GM21526 (cell line): ENCODE results near the gene DDIT4.

ENCODE experiments used
- ATAC-seq: cut with Tn5 transposase; IDR thresholded peaks from one replicate; pipeline ENCODE4 v1.9.1; 2021; ENCODE audit warnings: moderate library complexity; ENCODE audit not compliant: unreplicated experiment, low FRiP score

The DDIT4 gene

DNA sequence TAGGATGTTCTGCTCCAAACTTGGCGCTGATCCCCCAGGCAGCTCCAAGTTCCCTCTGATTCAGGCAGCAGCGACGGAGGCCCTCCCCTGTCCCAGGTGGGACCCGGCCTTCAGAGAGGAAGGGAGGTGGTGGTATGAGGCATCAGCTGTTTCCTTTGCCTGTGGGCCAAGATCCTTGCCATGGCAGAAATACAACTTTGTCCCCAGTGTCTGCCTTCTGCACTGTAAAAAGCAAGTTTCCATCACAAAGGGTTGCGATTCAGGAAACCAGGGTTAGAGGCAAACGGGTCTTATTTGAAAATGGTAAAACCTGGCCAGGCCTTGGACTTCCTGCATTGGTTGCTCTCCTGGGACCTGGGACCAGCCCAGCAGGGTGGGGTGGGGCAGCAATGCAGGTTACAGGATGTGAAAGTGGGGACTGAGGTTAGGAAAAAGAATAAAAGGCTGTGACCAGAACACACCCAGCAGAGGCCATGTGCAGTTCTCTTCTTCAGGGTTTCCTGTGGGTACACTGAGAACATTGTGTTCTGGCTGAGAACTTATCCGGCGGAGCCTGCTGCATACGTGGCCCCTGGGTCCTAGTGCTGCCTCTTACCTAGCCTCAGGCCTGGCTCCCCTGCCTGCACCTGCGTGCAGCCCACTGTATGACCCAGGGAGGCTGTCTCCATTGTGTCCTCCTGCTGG, 25.1 kb upstream of the DDIT4 start:
- peak; percentile 85 for ATAC-seq

DNA sequence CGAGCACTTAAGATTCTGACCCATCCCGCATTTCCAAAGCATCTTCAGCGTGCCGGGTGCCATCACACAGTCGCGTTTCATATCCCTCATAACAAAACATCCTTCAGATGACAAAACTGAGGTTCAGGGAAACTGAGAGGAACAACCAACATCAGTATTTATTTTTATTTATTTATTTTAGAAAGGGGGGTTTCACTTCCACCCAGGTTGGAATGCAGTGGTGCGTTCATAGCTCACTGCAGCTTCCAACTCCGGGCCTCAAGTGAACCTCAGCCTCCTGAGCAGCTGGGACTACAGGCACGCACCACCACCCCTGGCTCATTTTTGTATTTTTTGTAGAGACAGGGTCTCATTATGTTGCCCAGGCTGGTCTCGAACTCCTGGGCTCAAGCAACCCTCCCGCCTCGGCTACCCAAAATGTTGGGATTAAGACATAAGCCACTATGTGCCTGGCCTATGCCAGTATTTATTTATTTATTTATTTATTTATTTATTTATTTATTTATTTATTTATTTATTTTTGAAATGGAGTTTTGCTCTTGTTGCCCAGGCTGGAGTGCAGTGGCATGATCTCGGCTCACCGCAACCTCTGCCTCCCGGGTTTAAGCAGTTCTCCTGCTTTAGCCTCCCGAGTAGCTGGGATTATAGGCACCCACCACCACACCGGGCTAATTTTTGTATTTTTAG, 24.4 kb upstream of the DDIT4 start:
- peak; percentile 4 for ATAC-seq

DNA sequence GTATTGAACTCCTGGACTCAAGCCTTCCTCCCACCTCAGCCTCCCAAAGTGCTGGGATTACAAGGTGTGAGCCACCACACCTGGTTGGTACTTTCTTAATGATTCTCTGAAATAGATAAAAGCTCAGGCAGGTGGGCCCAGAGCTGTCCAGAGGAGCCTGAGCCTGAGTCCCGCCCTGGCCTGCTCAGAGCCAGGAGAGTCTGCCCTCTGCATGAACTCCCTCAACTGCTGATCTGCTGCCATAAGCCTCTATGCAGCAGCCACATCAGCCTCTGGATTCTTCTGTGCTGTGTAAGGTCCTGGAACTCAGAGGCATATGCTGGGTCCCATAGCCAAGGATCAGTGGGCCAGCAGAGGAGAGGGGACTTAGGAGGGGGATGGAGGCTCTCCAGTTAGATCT, 23.1 kb upstream of the DDIT4 start:
- no peak for ATAC-seq

DNA sequence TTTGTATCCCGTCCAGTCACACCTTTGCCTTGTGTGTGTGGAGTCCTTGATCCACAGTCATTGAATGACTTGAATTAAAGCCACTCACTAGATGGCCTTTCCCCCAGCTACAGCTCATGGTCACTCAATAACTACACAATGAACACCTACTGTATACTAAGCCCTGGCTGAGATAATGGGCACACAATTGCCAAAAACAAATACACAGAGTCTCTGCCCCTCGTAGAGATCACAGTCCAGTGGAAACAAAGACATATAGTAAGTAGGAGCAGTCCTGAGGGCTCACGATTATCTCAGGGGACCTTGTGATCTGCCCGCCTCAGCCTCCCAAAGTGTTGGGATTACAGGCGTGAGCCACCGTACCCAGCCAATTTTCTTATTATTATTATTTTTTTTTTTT, 22.1 kb upstream of the DDIT4 start:
- no peak for ATAC-seq

DNA sequence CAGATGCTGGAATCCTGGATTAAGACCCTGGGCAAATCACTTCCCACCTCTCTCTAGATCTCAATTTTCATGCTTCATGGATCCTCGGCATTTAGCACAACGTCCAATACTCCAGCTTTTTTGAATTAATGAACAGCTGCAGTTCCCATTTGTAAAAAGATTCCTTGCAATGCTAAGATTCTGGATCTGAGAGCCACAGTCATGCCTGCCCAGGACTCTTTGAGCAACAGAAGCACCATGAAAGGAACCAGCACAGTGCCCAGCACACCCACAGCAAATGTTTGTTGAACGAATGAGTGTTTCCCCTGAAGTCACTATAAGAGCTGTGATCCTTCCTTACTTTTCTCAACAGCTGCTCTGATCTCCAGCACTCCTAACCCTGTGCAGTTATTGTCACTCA, 20.8 kb upstream of the DDIT4 start:
- ATAC-seq, result no peak

DNA sequence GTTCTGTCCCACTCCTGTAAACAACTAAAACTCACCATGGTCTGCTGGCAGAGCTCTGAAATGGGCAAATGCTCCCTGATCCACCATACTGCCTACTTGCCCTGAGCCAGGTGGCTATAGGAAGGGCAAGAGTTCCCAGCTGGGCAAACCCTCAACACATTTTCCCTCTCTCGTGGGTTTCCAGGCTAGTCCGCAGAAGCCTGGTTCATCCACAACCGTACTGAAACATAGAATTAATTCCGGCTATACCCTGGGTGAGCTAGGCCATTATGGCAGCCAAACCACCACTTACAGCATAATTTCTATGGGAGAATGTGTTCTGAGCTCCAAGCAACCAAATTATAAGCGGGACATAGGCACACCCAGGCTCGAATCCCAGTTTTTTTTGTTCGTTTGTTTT, 20.1 kb upstream of the DDIT4 start:
- no peak for ATAC-seq

DNA sequence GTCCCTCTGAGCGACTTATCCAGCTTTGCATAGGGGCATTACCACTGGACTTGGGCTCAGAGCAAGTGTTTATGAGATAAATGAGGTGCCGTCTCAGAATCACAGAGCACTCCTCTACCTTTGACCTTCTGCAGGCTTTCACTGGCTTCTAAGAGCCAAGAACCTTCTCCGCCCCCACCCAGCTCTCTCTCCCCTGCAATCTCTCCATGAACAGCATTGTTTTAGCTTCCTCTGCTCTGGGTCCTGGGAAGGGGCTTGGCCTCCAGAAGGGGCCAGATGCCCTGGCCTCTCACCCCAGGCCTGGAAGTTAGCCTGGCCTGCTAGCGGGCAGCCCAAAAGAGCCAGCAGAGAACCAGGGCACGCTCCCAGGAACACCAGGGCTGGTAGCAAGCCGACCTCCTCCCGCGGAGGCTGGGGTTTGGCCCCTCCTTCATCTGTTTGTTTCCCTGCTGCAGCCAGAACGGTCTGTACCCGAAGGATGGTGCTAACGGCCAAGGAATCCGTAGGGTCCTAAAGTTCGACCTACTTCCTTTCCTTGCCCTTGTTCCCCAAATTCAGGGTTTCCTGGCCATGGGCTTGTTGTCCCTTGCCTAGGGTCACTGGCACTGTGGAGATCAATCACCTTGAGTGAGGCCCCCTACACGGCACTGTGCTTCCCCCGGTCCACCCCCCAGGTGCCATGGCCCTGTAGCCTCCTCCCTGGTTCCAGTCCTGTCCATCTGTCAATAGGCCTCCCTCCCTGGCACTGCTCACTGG, 18.7 kb upstream of the DDIT4 start:
- no peak for ATAC-seq

DNA sequence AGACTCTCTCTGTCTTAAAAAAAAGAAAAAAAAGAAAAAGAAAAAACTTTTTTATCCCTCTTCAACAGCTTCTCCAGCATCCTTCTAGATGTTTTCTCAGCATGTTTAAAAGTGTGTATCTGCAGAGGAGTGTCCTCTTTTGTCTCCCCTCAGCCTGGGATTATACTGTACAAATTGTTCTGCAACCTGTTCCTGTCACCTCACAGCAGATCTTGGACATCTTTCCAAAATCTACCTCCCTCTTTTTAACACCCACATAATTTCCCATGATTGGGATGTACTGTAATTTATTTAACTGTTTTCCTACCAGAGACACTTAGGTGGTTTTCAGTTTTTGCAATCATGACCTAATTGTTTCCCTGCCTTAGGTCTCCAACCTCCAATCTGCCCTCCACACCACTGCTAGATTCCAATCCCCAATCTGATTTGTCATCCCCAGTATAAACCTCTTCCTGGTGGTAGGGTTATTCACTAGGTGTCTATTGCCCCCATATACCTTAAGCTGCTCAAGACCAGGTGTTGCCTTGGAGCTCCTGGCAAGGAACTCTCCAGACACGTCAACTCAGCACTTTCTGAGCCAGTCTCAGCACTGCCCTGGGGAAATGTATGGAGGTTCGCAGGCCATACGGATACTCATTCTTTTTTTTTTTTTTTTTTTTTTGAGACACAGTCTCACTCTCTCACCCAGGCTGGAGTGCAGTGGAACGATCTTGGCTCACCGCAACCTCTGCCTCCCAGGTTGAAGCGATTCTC, 17.6 kb upstream of the DDIT4 start:
- no peak for ATAC-seq

DNA sequence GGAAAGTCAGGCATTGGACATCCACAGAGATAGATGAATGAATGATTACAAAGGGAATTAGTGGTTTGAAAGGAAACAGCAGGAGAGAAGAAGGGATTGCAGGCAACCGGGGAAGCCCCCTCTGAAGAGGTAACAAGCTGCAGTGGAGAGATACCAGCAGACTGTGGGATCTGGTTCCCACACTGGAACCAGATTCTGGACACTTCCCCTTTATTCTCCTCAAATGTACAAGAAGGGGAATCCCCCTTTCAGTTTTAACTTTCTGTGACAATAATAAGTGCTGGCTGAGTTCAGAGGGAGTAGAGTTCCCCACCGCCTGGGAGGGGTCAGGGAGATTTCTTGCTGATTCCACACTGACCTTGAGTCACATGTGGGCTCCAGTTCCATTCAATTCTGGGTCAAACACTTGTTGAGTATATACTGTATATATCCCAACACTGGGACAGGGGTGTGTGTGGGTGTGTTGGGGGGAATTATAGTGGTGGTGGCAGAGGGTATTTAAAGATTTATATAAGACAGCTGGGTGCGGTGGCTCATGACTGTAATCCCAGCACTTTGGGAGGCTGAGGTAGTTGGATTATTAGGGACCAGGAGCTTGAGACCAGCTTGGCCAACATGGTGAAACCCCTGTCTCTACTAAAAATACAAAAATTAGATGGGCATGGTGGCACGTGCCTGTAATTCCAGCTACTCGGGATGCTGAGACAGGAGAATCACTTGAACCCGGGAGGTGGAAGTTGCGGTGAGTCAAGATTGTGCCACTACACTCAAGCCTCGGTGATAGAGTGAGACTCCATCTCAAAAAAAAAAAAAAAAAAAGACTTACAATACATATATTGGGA, 16.5 kb upstream of the DDIT4 start:
- no peak for ATAC-seq

DNA sequence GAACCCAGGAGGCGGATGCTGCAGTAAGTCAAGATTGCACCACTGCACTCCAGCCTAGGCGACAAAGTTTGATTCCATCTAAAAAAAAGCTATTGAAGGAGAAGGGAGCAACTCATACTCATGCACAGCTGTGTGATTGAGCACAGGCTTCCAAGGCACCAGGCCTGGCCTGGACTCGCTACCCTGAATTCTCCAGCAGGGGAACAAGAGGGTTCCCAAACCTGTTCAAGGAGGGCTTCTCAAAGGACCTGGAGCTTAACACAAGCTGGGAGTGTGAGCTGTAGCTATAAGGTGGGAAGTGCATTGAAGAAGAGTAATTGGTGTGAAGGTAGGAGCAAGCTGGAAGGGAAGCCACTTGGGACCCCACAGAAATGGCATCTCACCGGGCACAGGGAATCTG, 15.1 kb upstream of the DDIT4 start:
- ATAC-seq, result no peak

DNA sequence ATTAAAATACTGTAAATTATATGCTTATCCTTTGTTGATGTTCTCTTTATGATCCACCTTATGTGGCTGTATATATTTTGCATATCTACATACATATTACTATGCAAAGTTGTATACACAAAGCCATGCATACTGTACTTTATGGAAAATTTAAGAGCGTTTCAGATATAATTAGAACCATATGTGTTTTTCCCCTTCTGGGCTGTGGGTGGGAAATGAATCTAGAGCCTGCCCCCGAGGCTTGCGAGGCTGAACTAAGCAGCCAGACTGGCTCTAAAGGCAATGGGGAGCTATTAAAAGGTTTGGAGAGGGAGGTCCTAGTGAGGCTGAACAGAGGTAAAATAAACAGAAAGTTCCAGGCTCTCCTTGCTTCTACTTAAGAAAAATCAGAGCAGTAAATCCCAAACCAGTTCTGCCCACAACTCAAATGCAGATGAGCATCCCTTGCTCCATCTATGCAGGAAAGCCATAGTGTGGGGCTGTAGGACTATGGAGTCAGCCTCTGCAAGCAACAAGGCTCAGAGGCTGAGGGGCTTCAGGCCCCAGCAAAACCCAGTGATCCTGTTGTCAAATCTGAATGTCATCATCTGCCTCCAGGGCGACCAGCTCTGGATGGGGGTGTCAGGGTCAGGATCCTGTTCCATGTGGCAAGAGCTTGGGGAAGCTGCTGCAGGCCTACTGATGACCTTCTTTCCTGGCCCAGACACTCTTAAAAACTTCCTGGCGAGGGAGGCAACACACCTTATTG, 14.1 kb upstream of the DDIT4 start:
- no peak for ATAC-seq

DNA sequence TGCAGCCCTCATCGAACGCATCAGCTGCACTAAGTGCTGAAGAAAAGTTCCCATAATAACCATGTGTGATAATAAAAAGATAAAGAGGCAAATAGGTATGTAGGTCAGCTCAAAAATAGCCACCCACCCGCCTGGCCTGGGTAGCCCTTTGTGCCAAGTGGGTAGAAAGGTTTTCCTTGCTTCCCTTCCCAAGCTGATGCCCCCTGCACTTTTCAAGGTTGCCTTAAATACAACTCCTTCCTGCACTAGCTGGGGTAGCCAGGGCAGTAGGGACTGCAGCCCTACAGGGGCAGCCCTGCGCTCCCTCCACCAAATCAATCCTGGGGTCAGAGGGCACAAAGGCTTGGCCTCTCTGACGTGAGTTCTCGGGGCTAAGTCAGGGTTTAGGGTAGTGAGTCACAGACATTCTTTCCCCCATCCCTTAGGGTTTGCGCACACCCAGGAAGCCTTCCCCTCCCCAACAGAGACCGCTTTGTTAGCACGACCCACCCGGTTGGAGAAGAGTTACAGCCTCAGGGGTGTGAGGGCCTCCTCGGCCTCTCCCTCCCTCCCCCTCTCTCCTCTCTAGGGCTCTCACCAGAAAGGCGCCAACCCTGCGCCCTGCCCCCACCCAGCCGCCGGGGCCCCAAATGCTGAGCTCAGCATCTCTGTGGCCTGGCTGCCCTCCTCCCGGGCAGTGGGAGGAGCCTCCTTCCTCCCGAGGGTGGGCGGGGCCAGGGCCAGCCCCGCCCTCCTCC, 13.3 kb upstream of the DDIT4 start:
- peak; percentile 46 for ATAC-seq

DNA sequence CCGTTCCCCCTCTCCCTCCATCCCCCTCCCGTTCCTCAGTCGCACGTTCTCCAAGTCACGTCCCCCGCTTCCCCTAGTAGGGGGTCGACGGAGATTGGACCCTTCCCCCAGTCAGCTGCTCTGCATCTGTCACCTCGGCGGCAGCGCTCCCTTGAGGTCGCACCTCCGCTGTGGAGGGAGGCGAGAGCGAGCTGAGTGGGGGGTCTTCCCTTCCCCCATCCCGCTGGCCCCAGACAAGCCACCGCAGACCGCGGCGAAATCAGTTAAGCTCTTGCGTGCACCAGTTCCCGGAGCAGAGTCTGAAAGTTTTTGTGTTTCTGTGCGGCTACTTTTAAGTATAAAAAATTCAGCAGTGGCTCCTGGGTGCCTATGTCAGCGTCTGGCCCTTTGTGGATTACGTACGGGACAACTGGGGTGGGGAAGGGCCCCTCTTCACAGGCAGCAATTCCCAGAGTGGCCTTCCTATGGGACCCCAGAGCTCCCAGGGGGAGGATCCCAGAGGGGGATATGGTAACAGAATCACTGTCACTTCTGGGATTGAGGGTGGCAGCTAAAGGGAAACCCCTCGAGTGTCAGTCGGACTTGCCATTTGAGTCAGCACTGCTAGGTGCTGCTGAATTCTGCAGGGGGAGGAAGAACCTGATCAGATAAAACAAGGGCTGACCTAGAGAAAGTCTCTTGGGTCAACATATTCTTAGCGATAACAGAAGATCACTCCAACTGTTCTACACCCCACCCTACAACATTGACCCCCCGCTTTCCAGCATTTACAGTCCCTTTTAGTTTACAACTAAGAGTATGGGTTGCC, 12.5 kb upstream of the DDIT4 start:
- ATAC-seq, result peak; percentile 42

DNA sequence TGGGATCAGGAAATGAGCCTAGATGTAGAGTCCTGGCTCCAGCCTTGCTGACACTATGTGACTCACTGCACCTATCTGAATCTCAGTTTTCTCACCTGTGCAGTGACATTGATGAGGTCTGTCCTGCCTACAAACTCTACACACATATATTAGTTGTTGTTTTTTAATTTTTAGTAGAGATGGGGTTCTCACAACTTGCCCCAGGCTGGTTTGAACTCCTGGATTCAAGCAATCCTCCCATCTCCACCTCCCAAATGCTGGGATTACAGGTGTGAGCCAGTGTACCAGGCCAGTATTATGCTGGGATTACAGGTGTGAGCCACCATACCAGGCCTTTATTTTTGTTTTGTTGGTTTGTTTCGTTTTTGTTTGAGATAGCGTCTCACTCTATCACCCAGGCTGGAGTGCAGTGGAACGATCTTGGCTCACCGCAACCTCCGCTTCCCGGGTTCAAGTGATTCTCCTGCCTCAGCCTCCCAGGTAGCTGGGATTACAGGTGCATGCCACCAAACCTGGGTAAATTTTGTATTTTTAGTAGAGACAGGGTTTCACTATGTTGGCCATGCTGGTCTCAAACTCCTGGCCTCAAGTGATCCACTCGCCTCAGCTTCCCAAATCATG, 11.8 kb upstream of the DDIT4 start:
- peak; percentile 11 for ATAC-seq

DNA sequence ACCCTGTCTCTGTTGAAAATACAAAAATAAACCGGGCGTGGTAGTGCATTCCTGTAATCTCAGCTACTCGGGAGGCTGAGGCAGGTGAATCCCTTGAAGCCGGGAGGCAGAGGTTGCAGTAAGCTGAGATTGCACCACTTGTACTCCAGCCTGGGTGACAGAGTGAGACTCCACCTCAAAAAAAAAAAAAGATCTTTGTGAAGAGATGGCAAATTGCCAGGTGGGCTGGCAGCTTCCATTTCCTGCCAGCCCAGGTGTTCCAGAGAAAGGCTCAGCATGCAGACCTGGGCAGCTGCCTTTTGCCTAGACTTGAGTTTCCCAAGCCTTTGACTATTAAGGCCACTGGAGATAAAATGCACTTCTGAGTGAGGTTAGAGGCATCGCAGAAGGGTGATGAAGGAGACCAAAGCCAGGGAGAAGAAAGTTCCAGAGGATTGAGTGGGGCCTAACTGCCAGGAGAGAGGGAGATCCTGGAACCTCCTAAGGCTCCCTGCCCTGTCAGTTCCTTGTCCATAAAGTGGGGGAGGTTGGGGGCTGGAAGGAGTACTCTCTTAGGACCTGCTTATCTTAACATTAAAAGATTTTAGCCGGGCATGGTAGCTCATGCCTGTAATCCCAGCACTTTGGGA, 10.0 kb upstream of the DDIT4 start:
- no peak for ATAC-seq

DNA sequence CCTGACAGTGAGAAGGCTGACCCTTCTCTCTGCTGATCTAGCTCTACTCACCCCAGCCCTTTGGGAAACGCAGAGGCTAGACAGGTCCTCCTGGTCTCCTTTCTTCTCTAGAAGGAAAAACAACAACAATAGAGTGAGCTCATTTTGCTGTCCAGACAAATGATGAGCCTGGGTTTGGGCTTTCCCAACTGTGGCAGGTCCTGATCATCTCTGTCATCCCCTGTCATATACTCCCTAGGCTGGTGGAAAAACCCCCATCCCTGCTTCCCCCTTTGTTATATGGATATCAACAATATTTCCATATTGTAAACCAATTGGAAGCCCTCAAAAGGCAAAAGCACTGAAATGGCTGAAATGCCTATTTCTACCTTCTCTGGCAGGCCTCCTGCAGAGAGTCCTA, 9.2 kb upstream of the DDIT4 start:
- no peak for ATAC-seq

DNA sequence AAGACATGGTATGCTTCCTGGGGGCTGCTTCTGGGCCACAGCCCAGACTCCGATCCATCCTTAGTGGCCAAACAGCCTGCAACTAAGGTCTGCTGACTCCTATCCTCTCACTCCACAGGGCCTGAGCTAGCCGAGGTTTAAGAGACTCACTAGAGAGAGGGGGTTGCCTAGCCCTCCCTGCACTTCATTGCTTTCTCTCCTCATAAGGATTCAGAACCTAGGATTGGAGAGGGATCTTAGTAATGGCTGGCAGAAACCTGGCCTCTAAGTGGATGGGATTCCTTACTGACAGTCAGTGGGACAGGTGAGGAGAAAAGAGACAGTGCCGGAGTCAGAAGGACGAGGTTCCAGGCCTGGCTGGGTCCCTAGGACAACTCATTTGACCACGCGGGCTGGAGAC, 8.2 kb upstream of the DDIT4 start:
- no peak for ATAC-seq
